HEK293T (cell line): ENCODE data around the gene HES7.

Experiments used
- BHLHE40 ChIP-seq: fragments of 450-650 bp; IDR thresholded peaks from 2 replicates; pipeline ENCODE4 v1.6.1; 2016; ENCODE audit warnings: mild to moderate bottlenecking, moderate library complexity, borderline replicate concordance
- FOXK2 ChIP-seq: fragments of 450-650 bp; IDR thresholded peaks from 2 replicates; pipeline ENCODE4 v1.6.1; 2016; ENCODE audit warnings: mild to moderate bottlenecking
- HDGF ChIP-seq: fragments of 450-650 bp; IDR thresholded peaks from 2 replicates; pipeline ENCODE4 v1.6.1; 2017; ENCODE audit warnings: antibody characterized with exemption, borderline replicate concordance
- SP1 ChIP-seq: fragments of 450-650 bp; IDR thresholded peaks from 2 replicates; pipeline ENCODE4 v1.6.1; 2017
- SUZ12 ChIP-seq: fragments of 450-650 bp; IDR thresholded peaks from 2 replicates; pipeline ENCODE4 v1.6.1; 2016; ENCODE audit warnings: mild to moderate bottlenecking
- ZNF384 ChIP-seq: fragments of 450-650 bp; IDR thresholded peaks from 2 replicates; pipeline ENCODE4 v1.6.1; 2016

DNA sequence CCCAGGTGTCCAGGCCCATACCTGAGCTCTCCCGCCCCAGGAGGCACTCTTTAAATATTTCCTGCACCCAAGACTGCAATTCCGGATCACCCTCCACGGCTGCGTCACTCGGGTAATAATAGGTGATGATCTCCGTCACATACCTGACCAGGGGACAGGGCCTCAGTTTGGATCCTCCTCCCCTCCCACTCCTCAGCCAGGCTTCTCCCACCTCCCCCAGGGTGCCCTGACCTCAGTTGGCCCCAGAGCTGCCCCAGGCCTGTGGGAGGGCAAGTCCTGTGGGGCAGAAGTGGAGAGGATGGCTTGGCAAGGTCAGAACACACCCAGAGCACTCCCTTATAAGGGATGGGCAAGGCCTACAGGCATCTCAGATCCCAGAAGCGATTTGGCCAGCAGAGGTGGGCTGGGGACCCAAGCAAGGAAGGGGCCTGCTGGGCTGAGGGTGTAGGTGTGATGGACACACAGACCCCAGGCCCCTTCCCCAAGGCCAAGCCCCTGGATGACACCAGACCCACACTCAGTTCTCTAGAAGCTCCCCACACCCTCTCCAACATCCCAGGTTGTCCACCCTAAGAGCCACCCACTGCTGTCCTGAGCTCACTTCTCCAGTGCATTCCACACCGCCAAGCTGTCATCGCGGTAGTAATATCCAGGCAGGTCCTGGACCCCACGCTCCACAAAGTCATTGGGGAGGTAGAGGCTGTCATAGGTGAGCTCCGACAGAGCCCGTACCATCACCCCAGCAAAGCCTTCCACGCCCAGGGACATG lies 48.1 kb downstream of the HES7 start:
- TF ChIP-seq BHLHE40 (no peak), SP1 (no peak), ZNF384 (no peak), FOXK2 (no peak), SUZ12 (no peak), HDGF (no peak)
